Epithelial cell of proximal tubule (primary cell): ENCODE data around the gene PMAIP1. TPM values are rescaled to one million over a fixed set of nuclear protein-coding genes. Genes with fewer than 3 reads are reported as not detected.

Source experiments
- DNase-seq: peaks from one replicate; pipeline ENCODE4 v3.0.0-alpha.2; 2011; ENCODE audit warnings: low read depth
- H3K4me3 ChIP-seq: 2 replicates; pipeline ENCODE4 v1.5.1; 2011; ENCODE audit warnings: low read depth, mild to moderate bottlenecking, low read length
- CTCF ChIP-seq: conservative IDR thresholded peaks from 2 replicates; pipeline ENCODE4 v1.5.1; 2012; ENCODE audit warnings: low read depth, mild to moderate bottlenecking, low read length
- total RNA-seq: library from RNA; depleted of rRNA; stranded (reverse); fragments of >200 nt; gene quantifications from 2 replicates; pipeline ENCODE4 v1.2.3, GENCODE V29; 2015

PMAIP1 gene
- total RNA-seq, 1 donor from 2014 or later = 82.6 TPM

GRCh38 chr18:59874166-59874565, 25.6 kb upstream of the PMAIP1 start:
- DNase-seq = no peak
- no peak for TF ChIP-seq CTCF
- no peak overlapping the region for H3K4me3 ChIP-seq

GRCh38 chr18:59876310-59876626, 23.5 kb upstream of the PMAIP1 start:
- DNase-seq = no peak
- H3K4me3 ChIP-seq = no peak overlapping the region
- no peak for TF ChIP-seq CTCF

- DNase-seq = no peak
Observed at GRCh38 chr18:59877361-59877760, 22.4 kb upstream of the PMAIP1 start.

GRCh38 chr18:59878644-59879043, 21.2 kb upstream of the PMAIP1 start:
- no peak overlapping the region for H3K4me3 ChIP-seq
- DNase-seq = no peak
- TF ChIP-seq CTCF = no peak

More at GRCh38 chr18:59877361-59877760, 22.4 kb upstream of the PMAIP1 start:
- TF ChIP-seq CTCF = no peak
- H3K4me3 ChIP-seq = no peak overlapping the region

- no peak for TF ChIP-seq CTCF
- no peak overlapping the region for H3K4me3 ChIP-seq
- DNase-seq = no peak
Observed at GRCh38 chr18:59881728-59882656, 17.8 kb upstream of the PMAIP1 start.

- H3K4me3 ChIP-seq = no peak overlapping the region
- TF ChIP-seq CTCF = no peak
- DNase-seq = no peak
Observed at GRCh38 chr18:59884351-59884750, 15.4 kb upstream of the PMAIP1 start.
